ENCODE results near the gene DSCAML1. TPM values are rescaled to one million over a fixed set of nuclear protein-coding genes. Genes with fewer than 3 reads are reported as not detected.

Gene DSCAML1
- total and polyA plus RNA-seq, 2 of the 8 experiments (the other 6 are each of a cell fraction or from before 2014, with no cell fraction given) = 0.19 to 0.24 TPM

DNA sequence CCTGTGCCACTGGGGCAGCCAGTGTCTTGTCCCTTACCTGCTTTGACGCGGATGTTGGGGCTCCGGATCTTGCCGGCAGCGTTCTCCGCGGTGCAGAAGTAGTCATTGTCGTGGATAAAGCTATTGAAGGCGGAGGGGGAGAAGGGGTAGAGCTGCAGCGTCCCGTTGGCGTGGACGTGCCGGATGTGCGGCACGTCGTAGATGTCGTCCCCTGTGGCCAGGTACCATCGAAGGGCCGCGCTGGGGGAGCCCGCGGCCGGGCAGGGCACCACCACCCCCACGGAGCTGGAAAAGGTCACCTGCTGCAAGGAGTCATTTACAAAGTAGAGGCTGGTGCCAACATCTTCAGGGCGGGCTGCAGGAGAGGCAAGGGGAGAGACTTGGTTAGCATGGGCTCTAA, 16.6 kb downstream of the DSCAML1 start:
- H3K4me1 ChIP-seq (replicated peaks in 1 of 4; ENCODE audit: control insufficient read depth in 3 of 4, insufficient read depth in 4 of 4, low read length in 3 of 4) = no peaks in the 10 kb centered on the region
- H4K8ac ChIP-seq (ENCODE audit: extremely low read depth, insufficient read depth, low read length) = no peak overlapping the region
- no peak overlapping the region for H2AFZ ChIP-seq (ENCODE audit: low read length)
- no peak overlapping the region for H4K5ac ChIP-seq (ENCODE audit: insufficient read length, low read depth, low read length)
- H2BK5ac ChIP-seq (ENCODE audit: low read depth, low read length) = no peak overlapping the region
- no peak overlapping the region for H2BK20ac ChIP-seq (ENCODE audit: low read length)
- H3K79me2 ChIP-seq (ENCODE audit: control insufficient read depth in 1 of 2, insufficient read depth in 2 of 2, low read length in 2 of 2) = no peaks in the 10 kb centered on the region
- H2BK15ac ChIP-seq (ENCODE audit: low read length) = no peak overlapping the region
- FAIRE-seq (no peak), DNase-seq (ENCODE audit: low read depth in 1 of 2, low spot score in 2 of 2) (no peak)
- H3K9me3 ChIP-seq (ENCODE audit: insufficient read depth in 2 of 2, low read depth in 1 of 2, low read length in 1 of 2) = no peaks in the 10 kb centered on the region
- H3K56ac ChIP-seq (replicated peaks; ENCODE audit: insufficient read length, low read depth, low read length) = no peak overlapping the region
- no peaks in the 10 kb centered on the region for H3K36me3 ChIP-seq (ENCODE audit: control insufficient read depth in 2 of 4, insufficient read depth in 4 of 4, low read length in 3 of 4)
- H3K23me2 ChIP-seq (ENCODE audit: low read depth, low read length) = no peaks in the 10 kb centered on the region
- no peak overlapping the region for H2BK12ac ChIP-seq (ENCODE audit: low read depth, low read length)
- 0 out of 7 replicates have a peak, but pooled peaks cover 0 to 3% (median under 1%) of the 10 kb centered on the region in 4 experiments for H3K27me3 ChIP-seq (replicated peaks in 1 of 4; ENCODE audit: control insufficient read depth in 3 of 4, extremely low read depth in 1 of 4, insufficient read depth in 3 of 4, low read length in 3 of 4)
- ChIA-PET CTCF (ENCODE audit: partially characterized antibody) (interaction anchor here (1.0 kb wide), 1 partner anchor 27 kb away, joined by 4 read pairs; no protein-coding TSS in a partner anchor), POLR2A (ENCODE audit: partially characterized antibody) (no interaction called here)
- no peak overlapping the region for H3K23ac ChIP-seq (ENCODE audit: insufficient read length)
- H3K14ac ChIP-seq (ENCODE audit: insufficient read length) = no peak overlapping the region
- no peak overlapping the region for H3K18ac ChIP-seq (ENCODE audit: extremely low read depth, low read length)
- H4K91ac ChIP-seq (replicated peaks; ENCODE audit: insufficient read length, low read length) = no peak overlapping the region
- WGBS, 2 experiments (ENCODE audit: extremely low coverage in 1 of 2, insufficient coverage in 1 of 2, insufficient read length in 1 of 2, insufficient replicate concordance in 2 of 2, low coverage in 1 of 2, low lambda C conversion rate in 2 of 2, missing lambda C conversion rate in 1 of 2) = 90% methylated on average over 26 of the region's 26 CpGs; no CpG with 5 or more reads in 1 of the 2 experiments
- no peak overlapping the region for H3K4ac ChIP-seq (replicated peaks; ENCODE audit: insufficient read length, low read depth, low read length)
- H3K9ac ChIP-seq (replicated peaks in 1 of 4; ENCODE audit: extremely low read depth in 1 of 4, low read depth in 3 of 4, low read length in 3 of 4) = no peak overlapping the region
- no peak overlapping the region for H3K27ac ChIP-seq (ENCODE audit: low read depth, low read length)
- H2BK120ac ChIP-seq (replicated peaks; ENCODE audit: low read depth, low read length) = no peak overlapping the region
- H3K4me2 ChIP-seq (ENCODE audit: insufficient read depth in 1 of 2, low read depth in 2 of 2, low read length in 2 of 2) = no peak overlapping the region
- no peak overlapping the region for H2AK5ac ChIP-seq (ENCODE audit: low read depth, low read length)
- no peaks in the 10 kb centered on the region for H4K20me1 ChIP-seq (replicated peaks in 1 of 2; ENCODE audit: control insufficient read depth in 1 of 2, insufficient read depth in 2 of 2, low read length in 2 of 2)
- no peaks in the 10 kb centered on the region for H3K79me1 ChIP-seq (ENCODE audit: low read depth, low read length)
- H3K4me3 ChIP-seq (ENCODE audit: extremely low read depth in 1 of 4, insufficient read depth in 2 of 4, low read depth in 3 of 4, low read length in 4 of 4) = no peak overlapping the region
- TF ChIP-seq KDM1A (IDR thresholded peaks at IDR 0.05; ENCODE audit: borderline replicate concordance, low read length) (no peak), CREB1 (IDR thresholded peaks at IDR 0.05) (no peak), MAX (IDR thresholded peaks at IDR 0.05) (no peak), E2F6 (IDR thresholded peaks at IDR 0.05) (no peak), SP2 (IDR thresholded peaks at IDR 0.05; ENCODE audit: low read length) (no peak), GTF2F1 (IDR thresholded peaks at IDR 0.05; ENCODE audit: borderline replicate concordance, low read depth, low read length) (no peak), PHF8 (conservative IDR thresholded peaks at IDR 0.05; ENCODE audit: low read depth, low read length) (no peak), SIX5 (IDR thresholded peaks at IDR 0.05; ENCODE audit: low read depth, low read length) (no peak), SRF (IDR thresholded peaks at IDR 0.05; ENCODE audit: low read depth, low read length) (no peak), BACH1 (IDR thresholded peaks at IDR 0.05; ENCODE audit: low read length) (no peak), EZH2 (IDR thresholded peaks at IDR 0.05; ENCODE audit: low read depth, low read length, severe bottlenecking) (no peak), TBP (IDR thresholded peaks at IDR 0.05; ENCODE audit: low read depth, low read length) (no peak), BCL11A (IDR thresholded peaks at IDR 0.05; ENCODE audit: low read depth in 2 of 2, low read length in 2 of 2) (no peak), TEAD4 (IDR thresholded peaks at IDR 0.05; ENCODE audit: low read depth, low read length) (no peak), CBX5 (IDR thresholded peaks at IDR 0.05; ENCODE audit: low read depth, low read length) (no peak)

All from H1 (cell line).